GM23338 (cell line): ENCODE measurements around the gene IL31.

Source experiments
- CREB1 ChIP-seq: fragments of 250-450 bp; sonication (Bioruptor Pico); IDR thresholded peaks from 2 replicates; pipeline ENCODE4 v1.5.0; 2020; ENCODE audit warnings: low read depth, mild to moderate bottlenecking, moderate library complexity
- CTCF ChIP-seq, 2 experiments: fragments of 200-600 bp in 1 of 2; sonication (generic) in 1 of 2; conservative IDR thresholded peaks; 2 replicates each; pipeline versions ENCODE4 v1.5.1 to v1.6.1; 2016 to 2017; ENCODE audit warnings: antibody characterized with exemption in 2 of 2, low read depth in 2 of 2, mild to moderate bottlenecking in 2 of 2, moderate library complexity in 1 of 2
- EZH2 ChIP-seq: fragments of 200-600 bp; sonication (generic); IDR thresholded peaks from one replicate; pipeline ENCODE4 v1.8.0; 2017; ENCODE audit warnings: antibody characterized with exemption, mild to moderate bottlenecking, low read depth; ENCODE audit not compliant: unreplicated experiment
- EZH2phosphoT487 ChIP-seq: fragments of 200-600 bp; sonication (generic); IDR thresholded peaks from one replicate; pipeline ENCODE4 v1.8.1; 2018; ENCODE audit warnings: antibody characterized with exemption; ENCODE audit not compliant: unreplicated experiment
- JUNB ChIP-seq: IDR thresholded peaks from one replicate; pipeline ENCODE4 v1.6.1; 2016; ENCODE audit warnings: antibody characterized with exemption; ENCODE audit not compliant: unreplicated experiment
- NANOG ChIP-seq: IDR thresholded peaks from 2 replicates; pipeline ENCODE4 v1.6.1; 2016; ENCODE audit warnings: antibody characterized with exemption, borderline replicate concordance
- POLR2AphosphoS5 ChIP-seq: IDR thresholded peaks from 2 replicates; pipeline ENCODE4 v1.6.1; 2016; ENCODE audit warnings: antibody characterized with exemption, low read depth
- REST ChIP-seq: IDR thresholded peaks from one replicate; pipeline ENCODE4 v1.6.1; 2018; ENCODE audit warnings: antibody characterized with exemption; ENCODE audit not compliant: unreplicated experiment
- STAT1 ChIP-seq: IDR thresholded peaks from one replicate; pipeline ENCODE4 v1.6.1; 2016; ENCODE audit warnings: antibody characterized with exemption; ENCODE audit not compliant: unreplicated experiment
- ZNF114 ChIP-seq: fragments of 250-450 bp; sonication (Bioruptor Pico); IDR thresholded peaks from 2 replicates; pipeline ENCODE4 v1.5.0; 2020; ENCODE audit warnings: mild to moderate bottlenecking, moderate library complexity
- ZNF331 ChIP-seq: fragments of 250-450 bp; sonication (Bioruptor Pico); IDR thresholded peaks from 2 replicates; pipeline ENCODE4 v1.5.0; 2020; ENCODE audit warnings: low read depth, mild to moderate bottlenecking, moderate library complexity
- TF ChIP-seq, protein P1 (sequence below): IDR thresholded peaks from 2 replicates; pipeline ENCODE4 v1.6.1; 2016; ENCODE audit warnings: antibody characterized with exemption

GRCh38 chr12:122127839-122128238 is 46.2 kb downstream of the IL31 start:
- no peak for TF ChIP-seq CTCF (conservative IDR thresholded peaks at IDR 0.05; ENCODE audit: low read depth in 2 of 2)
- no peak for TF ChIP-seq POLR2AphosphoS5
- TF ChIP-seq EZH2phosphoT487: no peak
- no peak for TF ChIP-seq REST
- no peak for TF ChIP-seq CREB1 (CRISPR knock-in tag)
- no peak for TF ChIP-seq EZH2
- no peak for TF ChIP-seq ZNF114 (CRISPR knock-in tag)
- no peak for TF ChIP-seq JUNB
- TF ChIP-seq STAT1: no peak
- TF ChIP-seq, protein P1, sequence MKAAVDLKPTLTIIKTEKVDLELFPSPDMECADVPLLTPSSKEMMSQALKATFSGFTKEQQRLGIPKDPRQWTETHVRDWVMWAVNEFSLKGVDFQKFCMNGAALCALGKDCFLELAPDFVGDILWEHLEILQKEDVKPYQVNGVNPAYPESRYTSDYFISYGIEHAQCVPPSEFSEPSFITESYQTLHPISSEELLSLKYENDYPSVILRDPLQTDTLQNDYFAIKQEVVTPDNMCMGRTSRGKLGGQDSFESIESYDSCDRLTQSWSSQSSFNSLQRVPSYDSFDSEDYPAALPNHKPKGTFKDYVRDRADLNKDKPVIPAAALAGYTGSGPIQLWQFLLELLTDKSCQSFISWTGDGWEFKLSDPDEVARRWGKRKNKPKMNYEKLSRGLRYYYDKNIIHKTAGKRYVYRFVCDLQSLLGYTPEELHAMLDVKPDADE: no peak
- TF ChIP-seq NANOG: no peak
- TF ChIP-seq ZNF331 (CRISPR knock-in tag): no peak
